Stimulated activated CD8-positive, alpha-beta memory T cell treated with anti-CD3 and anti-CD28 coated beads, Interleukin-4, amount 100 ng/mL, for 24 hours (primary cell): Measurements from ENCODE around the gene FANCI.

Experiments
- DNase-seq: peaks from one replicate; pipeline ENCODE4 v3.0.0-alpha.2; 2020; ENCODE audit warnings: low read depth

Gene FANCI

DNA sequence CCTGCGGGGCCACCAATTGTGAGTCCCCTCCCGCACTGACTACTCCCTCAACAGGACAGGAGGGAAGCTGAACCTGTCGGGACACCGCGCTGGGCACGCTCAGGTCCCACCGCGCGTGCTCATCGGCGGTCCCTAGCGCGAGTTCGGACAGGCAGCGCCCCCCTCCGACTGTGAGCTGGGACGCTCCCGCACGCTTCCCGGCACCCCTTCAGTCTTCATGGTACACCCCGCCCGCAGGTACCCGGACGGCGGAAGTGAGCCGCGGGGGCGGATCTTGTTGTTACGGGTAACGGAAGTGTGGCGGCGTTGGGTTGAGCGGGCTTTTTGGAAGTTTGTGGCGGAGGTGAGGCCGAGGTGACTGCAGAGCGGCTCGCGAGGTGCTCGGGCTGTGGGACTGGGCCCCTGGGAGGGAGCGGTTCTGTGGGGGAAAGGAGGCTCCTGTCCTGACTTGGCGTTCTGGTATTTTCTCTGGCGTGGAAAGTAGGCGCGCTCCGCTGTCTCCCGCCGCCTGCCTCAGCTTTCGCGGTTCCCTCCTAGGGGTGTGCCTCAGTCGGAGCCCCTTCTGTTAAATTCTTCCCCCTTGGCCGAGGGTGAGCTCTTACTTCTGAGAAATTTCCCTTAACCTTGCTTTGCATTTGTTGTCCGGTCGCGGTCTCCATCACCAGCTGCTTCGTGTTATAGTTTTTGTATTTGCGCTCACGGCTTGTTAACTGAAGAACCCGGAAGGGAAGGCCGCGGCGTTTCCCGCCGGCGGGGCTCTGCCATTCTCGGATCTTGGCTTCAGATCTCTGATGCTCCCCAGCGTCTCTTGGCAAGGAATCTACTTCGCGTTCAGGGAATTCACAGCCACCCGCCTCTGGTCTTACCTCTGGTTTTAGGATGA, at the start of gene FANCI:
Gene FANCI, plus strand, starts transcription at position 289 of the 883 bp plus-strand sequence. CDS start 3,669 bp downstream, outside the sequence.
- DNase-seq, result peak; percentile 95

DNA sequence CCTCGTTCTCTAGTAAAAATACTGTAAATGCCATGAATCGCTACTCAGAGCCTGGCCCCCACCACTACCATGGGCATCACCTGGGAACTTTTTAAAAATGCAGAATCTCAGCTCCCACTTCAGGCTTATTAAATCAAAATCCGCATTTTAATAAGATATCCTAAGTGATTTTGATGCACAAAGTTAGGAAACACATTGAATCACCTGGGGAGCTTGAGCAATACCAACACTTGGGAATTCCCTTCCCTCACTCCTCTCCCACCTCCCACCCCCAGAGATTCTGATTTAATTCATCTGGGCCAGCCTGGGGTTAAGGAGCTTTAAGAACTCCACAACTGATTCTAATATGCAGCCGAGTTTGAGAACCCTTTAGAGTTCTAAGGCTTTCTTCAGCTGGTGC, 49.2 kb upstream of the FANCI start:
- no peak for DNase-seq

DNA sequence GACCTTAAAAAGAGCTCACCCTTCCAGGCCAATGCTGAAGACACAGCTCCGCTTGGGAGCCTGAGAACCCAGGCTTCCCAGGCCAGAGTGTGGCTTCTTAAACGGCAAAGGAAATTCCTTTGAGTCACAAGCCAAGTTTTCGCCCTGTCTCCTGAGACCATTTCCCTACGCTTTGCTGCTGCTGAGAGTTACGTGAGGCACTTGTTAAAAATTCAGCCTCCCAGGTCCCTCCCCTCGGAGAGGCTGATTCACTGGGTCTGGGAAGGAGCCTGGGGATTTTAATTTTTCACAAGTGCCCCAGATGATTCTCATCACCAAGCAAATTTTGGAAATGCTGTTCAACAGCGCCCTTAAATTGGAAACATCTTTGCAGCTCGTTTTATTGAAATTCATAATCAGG, 47.9 kb upstream of the FANCI start:
- no peak for DNase-seq

DNA sequence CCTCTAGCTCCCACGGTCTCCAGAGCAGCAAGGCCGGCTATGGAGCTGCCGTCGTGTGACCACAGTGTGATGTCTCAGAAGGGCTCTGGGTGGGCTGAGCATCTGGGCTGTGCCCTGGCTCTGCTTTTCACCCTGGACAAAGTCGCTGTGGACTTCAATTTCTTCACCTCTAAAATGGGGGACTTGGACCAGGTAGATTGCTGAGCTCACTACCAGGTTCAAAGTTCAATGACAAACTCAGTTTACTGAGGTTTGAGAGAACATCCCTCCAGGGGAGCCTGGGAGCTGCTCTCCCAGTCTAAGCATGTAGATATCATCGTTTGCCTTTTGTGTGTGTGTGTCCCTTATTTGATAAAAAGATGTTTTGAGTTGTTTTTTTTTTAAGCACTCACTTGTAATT, 47.5 kb upstream of the FANCI start:
- no peak for DNase-seq

DNA sequence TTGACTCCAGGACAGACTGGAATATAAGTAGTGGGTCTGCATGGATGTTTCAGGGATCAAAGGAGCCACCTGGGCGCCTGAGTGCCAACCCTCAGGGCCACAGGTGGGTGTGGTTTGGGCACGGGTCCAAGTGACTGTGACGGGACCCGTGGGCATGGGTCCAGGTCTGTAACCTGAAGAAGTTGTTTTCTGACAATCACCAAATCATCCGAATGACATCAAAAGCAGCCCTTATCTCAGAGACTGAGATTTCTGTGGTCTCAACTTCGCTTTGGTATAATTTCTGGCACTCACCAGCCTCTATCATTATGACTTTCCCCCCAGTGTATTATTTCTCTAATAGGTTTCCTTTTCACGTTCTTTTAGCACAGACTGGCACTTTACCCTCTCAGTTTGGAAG, 46.8 kb upstream of the FANCI start:
- peak; percentile 9 for DNase-seq

DNA sequence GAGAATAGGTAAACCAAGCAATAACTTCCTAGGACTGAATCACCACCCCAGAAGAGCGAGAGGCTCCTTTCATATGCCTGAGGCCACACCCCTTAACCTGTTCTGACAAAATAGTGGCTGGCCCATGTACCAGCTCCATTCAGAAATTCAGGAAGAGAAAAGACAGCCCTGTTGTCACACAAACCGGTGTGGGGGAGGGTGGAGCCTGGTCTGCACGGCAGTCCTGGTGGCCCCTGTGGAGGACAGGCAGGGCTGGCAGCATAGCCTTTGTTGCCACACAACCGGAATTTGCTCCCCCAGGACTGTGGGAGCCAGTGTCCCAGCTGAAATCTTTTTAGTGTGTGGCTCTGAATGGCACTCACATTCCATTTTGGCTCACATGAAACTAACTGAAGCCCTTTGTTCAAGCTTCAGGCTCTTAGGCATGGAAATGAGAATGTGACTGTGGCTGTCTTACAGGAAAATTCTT, 46.2 kb upstream of the FANCI start:
- no peak for DNase-seq

DNA sequence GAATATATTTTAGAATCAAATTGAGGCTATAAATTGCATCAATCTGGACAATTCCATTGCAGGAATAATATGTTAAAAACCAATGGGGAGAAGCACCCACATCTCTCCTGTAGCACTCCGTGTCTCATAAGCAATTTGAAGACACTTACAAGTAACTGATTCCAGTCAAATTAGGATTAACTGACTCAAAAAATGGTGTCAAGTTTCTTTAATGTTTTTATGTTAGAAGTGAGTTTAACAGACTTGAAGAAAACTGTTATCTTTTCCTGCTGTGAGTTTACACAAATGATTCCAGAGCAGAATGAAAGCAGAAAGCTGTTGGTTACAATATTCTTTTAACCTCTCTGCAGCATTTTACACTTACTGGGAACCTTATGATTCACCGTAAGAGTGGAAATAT, 45.6 kb upstream of the FANCI start:
- no peak for DNase-seq

DNA sequence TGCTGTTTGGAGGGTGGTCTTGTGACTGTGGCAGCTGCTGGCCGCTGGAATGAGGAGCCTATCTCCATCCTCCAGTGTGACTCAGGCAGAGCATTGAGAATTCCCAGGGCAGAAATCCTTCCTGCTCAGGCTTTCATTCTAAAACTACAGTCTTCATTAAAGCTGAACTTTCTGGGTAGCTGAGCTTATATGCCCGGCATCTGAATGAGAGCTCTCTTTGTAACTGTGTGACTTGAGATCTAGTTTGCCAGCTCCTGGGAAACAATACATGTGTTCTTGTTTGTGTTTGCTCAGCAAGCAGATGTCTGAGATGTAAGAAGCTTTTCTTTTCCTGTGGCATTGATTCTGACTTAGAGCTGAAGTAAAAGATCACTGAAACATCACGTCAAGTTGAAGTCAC, 44.8 kb upstream of the FANCI start:
- no peak for DNase-seq

DNA sequence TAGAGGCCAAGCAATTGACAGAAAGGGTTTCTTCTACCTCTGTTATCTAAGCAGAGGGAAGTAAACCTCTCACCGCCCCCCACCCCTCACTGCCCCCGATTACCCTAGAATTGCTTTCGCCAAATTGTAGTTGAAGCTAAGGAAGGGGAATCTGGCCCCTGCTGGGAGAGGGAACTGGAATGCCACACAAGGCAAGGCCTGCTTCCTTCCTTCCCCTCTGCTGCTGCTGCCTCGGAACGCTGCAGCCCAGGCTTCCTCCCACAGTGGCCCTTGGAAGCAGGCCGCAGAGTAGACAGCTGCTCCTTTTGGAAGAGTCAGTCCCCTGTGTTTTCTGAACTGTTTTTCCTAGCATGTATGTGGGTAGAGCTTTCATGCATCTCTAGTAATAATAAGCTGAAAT, 44.0 kb upstream of the FANCI start:
- DNase-seq, result no peak

DNA sequence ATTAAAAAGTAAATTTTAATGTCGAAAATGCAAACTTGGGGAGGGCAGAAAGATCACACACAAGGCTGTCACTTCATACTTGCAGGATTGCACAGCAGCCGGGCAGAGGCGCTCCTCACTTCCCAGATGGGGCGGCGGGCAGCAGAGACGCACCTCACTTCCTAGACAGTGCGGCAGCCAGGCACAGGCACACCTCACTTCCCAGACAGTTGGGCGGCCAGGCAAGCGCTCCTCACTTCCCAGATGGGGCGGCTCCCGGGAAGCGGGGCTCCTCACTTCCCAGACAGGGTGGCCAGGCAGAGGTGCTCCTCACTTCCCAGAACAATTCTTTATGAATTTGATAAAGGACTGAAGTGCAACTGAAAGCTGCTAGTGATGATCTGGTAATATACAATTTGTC, 43.6 kb upstream of the FANCI start:
- no peak for DNase-seq

DNA sequence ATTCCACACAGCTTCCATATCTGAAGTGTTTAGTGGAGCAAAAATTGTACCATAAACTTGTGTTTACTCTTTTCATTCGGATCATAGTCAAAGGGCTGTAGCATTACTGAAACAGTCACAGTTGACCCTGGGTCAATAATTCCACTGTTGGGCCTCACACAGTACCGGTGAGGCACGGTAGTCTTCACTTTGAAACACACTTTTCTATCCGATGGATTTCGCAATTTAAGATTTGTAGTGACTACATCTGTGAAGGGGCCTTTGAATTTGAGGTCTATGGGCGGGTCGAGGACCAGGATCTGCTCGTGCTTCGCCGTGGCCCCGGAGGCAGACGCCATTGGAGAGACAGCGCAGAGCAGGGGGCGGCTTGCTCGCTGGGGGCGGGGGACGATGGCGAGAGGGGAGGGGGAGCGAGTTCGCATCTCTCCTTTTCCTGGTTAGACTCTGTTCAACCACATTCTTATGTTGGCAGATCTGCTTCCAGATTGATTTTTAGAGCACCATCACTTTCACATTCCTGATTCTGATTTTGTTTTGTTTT, 42.2 kb upstream of the FANCI start:
- DNase-seq, result no peak

DNA sequence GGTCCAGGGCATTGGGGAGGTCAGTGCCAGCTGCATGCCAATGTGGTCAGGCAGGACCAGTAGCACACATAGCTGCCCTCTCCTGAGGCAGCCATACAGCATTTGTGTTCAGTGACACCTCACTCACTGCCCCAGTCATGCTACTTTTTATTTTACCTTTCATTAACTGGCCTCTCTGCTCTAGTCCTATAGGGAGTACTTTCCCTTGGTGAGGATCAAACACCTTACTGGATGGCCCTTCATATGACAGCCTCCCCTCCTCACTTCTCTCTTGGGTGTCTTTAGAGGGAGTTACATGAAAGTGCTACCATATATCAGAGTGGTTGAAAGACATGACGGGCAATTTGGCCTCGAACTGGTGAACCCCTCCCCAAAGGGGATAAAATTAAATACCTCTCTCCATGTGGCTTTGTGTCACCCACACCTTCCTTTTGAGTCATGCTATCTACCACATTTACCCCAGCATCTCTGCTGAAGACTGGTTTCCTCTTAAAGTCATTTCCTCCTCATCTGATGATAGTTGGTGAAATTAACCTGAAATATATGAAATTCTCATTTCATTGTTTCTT, 40.0 kb upstream of the FANCI start:
- no peak for DNase-seq

DNA sequence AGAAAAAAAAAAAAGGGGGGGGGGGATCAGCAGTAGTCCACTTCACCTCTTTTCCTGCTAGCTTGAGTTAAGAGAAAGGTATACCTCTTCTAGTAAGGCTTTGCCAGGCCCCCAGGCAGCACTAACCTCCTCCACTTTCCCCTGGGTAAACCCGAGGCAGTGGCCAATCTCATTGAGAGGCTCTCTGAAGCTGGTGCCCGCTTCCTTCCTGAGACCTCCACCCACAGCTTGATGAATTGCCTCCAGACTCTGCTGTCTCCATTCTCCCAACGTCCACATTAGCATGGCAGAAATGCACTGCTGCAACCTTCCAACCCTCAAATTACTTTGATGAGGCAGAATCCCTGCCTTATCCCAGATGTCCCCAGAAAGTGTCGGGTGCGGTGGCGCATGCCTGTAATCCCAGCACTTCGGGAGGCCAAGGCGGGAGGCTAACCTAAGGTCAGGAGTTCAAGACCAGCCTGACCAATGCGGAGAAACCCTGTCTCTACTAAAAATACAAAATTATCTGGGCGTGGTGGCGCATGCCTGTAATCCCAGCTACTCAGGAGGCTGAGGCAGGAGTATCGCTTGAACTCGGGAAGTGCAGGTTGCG, 37.7 kb upstream of the FANCI start:
- DNase-seq, result no peak

DNA sequence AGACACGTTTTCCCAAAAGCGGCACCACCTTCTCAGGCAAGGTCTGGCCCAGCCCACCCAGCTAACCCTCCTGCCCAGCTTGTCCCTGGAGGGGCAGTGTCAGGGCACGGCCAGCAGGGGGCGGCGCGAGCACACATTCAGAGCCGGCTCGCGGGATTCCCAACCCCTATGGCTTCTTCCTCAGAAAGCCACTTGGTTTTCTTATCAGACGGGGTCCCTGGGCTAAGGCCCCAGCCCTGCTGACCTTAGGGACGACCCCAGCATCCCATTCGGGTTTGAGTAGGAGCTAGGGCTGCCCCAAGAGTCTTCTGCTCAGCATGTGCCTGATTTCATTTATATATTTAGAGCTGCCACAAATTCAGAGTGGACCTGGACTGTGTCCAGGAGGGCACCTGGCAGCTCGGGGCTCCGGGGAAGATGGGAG, 36.9 kb upstream of the FANCI start:
- DNase-seq, result peak; percentile 57

DNA sequence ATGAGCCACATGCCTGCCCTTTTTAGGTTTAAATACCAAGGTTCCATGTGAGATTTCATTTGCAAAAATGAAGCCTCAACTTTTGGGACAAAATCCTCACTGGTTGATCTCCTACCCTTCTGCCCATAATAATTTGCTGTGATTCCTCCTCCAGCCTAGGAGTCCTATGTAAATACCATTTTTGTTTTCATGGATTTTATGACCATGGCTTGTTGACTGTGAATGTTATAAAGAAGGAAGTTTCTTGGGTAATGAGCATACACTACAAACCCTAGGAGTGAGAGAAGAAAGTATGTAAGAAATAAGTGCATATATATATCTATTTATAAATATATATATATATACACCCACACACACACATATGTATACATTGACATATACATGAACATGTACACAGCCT, 35.5 kb upstream of the FANCI start:
- no peak for DNase-seq

DNA sequence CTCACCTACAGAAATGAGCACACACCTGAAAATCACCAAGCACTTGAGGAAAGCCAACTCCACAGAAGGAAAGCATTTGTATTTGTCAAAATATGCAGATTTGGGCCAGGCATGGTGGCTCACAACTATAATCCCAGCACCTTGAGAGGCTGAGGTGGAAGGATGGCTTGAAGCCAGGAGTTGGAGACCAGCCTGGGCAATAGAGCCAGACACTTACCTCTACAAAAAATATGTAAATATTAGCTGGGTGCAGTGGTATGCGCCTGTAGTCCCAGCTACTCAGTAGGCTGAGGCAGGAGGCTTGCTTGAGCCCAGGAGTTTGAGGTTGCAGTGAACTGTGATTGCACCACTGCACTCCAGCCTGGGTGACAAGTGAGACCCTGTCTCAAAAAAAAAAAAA, 34.7 kb upstream of the FANCI start:
- no peak for DNase-seq

DNA sequence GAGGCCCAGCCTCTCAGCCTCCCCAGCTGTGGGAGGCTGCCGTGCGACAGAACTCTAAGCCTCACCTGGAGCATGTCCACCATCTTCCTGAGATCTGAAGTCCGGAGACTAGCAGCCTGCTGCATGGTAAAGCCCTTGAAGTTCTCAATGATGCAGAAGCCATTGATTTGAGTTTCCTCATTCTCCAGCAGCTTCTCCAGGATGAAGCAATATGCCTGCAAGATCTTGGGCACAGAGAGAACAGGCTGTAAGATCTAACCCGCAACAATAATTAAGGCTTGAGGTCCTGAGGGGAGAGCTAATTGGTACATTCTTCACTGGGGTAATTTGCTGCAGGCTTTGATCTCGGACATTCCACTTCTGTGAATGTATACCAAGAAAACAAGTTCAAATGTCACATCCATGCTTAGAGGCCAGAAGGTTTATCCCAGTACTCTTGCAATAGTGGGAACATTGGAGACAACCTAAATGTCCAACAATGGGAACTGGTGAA, 32.1 kb upstream of the FANCI start:
- no peak for DNase-seq

DNA sequence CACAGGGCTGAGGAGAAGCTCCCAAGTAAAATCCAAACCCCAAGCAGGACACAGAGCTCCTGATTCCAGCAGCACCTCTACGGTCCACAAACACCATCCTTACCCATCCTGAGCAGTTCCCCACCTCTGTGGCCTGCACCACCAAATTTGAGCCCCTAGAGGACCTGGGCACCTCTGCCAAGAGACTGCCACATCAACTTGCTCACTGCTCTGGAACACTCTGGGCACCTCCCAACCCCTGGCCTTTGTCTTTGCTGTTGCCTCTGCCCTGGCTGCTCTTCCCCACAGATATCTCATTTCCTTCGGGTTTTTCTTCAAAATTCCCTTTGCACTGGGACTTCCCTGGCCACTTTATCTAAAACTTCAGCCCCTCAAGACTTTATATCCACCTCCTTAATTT, 28.2 kb upstream of the FANCI start:
- no peak for DNase-seq

DNA sequence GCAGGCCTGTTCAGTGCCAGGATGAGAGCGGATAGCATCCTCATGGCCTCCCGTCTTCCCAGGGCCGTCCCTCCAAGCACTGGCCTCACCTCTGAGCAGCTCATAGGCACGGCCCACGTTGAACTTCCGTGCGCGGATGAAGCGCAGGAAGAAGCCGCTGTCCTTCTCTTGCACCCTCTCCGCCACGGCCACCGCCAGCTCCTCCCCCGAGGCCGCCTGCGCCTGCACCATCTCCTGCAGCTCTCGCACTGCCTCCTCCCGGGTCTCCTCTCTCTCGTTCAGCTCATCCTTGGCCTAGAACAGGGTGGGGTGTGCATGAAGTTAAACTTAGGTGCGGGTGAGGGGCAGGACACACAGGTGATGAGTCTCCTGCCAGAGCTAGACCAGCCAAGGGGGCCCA, 26.7 kb upstream of the FANCI start:
- DNase-seq, result no peak

DNA sequence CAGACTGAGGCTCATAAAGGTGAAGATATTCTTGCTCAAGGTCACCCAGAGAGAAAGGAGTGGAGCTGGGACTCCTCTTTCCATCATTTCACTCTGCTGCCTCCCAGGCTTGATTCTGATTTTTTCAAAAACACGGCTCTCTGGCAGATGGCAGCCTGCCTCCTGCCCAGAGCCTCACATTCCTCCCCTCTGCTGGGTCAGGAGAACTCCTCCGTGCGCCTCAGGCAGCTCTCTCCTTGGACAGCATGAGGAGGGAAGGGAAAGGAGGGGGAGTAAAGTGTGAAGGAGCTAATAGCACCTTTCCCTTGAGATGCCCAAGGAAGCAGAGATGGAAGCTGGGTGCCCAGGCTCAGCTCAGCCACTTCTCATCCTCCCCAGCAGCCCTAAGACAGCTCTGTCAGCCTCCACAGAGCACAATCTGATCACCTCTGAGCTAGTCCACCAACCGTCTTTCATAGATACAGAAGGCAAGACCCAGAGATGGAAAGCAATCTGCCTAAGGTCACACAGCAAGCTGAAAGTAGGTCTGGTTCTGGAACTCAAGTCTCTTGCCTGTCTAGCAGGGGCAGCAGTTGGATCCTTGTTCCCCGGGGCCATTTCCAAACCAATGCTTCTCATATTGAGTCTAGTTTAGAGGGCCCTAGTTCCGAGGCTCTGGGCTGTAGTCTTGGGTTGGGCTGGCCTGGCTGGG, 25.9 kb upstream of the FANCI start:
- DNase-seq, result no peak

DNA sequence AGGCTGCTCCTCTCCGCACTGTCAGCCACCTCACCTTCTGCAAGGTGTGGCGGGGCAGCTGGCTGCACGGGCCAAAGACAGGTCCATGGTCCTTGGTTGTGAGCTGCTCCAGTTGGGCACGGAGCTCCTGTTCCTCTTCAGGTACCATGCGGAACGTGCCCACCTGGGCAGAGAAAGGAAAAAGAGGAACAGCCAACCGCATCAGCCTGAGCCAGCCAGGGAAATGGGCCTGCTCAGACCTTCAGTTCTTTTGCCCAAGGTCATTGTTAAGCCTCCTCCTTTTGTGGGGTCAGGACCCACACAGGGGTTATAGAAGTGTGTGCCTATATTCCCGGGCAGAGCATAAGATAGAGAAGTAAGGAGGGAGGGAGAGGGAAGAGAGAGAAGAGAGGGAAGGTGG, 25.2 kb upstream of the FANCI start:
- no peak for DNase-seq

DNA sequence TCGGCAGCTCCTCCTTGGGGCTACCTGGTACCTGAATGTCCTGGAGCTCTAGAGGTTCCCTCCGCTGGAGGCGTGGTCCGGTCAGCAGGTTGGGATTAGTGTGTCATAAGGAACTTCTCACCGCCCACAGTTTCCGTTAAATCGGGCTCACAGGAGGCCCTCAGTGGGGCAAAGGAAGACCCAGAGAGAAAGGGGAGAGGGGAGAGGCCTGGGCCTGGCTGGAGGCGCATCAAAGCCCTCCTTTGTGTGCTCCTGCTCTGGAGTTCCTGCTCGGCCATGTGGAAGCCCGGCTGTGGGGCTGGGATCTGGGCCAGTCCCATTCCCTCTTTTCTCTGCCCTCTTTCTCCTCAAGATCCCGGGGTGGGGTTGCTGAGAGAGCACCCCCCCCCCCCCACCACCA, 22.2 kb upstream of the FANCI start, which contains the start of gene RLBP1:
Gene RLBP1, minus strand, starts transcription at position 37 of the 400 bp plus-strand sequence. CDS start 2,604 bp downstream, outside the sequence.
- no peak for DNase-seq
